ENCODE data around the gene TSEN2.
"Not testable (repeated sequence)": the region's sequence is repeated elsewhere in the genome, so short reads cannot be mapped to it uniquely, and the experiment has no call there.

The TSEN2 gene

DNA sequence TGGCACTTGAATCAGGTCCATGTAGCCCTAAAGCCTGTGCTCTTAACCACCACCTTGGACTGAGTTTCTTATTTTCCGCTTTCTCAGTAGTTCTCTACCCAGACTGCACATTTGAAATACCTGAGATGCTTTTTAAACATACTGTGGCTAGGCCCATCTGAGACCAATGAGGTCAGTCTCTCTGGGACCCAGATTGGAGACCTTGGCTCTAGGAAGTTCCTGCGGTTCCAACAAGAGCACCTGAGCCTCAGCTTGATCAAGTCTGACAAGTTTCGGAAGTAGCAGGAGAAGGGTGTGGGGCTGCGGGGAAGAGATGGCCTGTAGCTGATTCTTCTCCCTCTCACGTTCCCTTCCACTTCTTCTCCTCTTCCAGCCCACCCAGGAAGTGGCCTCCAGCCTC lies 11.5 kb upstream of the TSEN2 start:
- DNase-seq (ENCODE audit: low read depth): no peak

GRCh38 chr3:12473511-12473910 lies 10.8 kb upstream of the TSEN2 start:
- no peak for DNase-seq (ENCODE audit: low read depth)

GRCh38 chr3:12476238-12476897 lies 7.9 kb upstream of the TSEN2 start:
- DNase-seq (ENCODE audit: low read depth): no peak

DNA sequence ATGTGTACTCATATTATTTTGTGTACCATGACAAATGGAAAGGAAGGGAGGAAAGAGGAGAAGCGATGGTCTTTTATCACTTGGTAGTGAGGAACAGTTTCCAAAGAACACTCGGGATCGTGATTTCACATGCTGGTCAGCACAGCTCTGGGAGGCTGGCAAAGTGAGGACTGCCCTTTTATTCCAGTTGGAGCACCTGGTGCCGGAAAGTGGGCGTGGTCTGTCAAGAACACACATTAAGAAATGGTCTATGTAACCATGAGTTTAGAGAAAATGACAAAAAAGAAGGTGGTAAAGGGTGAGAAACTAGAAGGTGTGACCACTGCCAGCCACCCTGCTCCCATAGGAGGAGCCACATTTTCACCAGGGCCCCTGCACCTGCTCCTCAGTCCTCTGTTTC lies 7.0 kb upstream of the TSEN2 start:
- no peak for DNase-seq (ENCODE audit: low read depth)

DNA sequence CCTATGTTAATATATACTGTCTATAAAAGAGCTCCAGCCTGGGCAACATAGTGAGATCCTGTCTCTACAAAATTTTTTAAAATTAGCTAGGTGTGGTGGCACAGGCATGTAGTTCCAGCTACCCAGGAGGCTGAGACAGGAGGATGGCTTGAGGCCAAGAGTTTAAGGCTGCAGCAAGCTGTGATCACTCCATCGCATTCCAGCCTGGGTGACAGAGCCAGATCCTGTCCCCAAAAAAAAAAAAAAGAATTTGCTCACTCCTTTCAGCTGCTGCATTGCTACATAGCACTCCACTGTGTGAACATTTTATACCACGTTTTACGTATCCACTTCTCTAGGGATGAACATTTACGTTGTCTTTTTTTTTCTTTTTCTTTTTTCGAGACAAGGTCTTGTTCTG lies 6.0 kb upstream of the TSEN2 start:
- no peak for DNase-seq (ENCODE audit: low read depth)

DNA sequence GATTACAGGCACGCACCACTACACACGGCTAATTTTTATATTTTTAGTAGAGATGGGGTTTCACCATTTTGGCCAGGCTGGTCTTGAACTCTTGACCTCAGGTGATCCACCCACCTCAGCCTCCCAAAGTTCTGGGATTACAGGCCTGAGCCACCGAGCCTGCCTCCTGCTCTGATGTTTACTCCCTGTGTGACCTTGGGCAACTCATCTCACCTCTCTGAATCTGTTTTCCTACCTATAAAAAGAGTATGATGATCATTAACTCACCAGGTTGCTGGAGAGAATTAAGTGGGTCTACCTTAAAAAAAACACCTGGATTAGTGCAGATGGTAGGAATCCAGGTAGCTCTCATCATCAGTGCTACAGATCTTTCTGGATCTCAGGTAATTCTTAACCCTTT lies 5.1 kb upstream of the TSEN2 start:
- DNase-seq (ENCODE audit: low read depth): not testable (repeated sequence)

DNA sequence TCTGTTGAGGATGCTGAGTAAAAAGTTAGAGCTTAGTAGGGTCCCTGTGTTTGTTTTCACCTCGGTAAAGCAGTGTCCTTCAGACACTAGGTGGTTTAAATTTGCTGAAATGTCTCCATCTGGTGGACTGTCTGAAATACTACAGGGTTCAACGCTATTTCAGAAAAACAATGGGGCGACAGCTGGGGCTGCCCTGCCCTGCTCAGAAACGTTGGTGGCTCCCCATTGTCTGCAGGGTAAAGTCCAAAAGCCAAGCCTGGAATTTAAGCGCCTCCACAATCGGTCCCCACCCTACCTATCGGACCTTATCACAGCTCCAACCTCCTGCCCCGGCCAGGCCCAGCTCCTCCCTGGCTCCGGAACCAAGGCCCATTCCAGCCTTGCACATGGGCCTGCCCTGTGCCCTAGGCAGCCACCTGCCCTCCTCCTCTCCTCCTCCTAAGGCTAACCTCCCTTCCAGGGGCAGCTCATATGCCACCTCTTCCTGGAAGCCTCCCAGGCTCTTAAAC lies 4.3 kb upstream of the TSEN2 start:
- no peak for DNase-seq (ENCODE audit: low read depth)

- no peak for DNase-seq (ENCODE audit: low read depth)
Observed at GRCh38 chr3:12483410-12483809, 870 bp upstream of the TSEN2 start.

- no peak for DNase-seq (ENCODE audit: low read depth)
Observed at GRCh38 chr3:12483872-12484197, 445 bp upstream of the TSEN2 start.

- DNase-seq (ENCODE audit: low read depth): no peak
Observed at GRCh38 chr3:12484983-12485327, 675 bp downstream of the TSEN2 start.

GRCh38 chr3:12486001-12486400 lies 1.7 kb downstream of the TSEN2 start:
- no peak for DNase-seq (ENCODE audit: low read depth)

DNA sequence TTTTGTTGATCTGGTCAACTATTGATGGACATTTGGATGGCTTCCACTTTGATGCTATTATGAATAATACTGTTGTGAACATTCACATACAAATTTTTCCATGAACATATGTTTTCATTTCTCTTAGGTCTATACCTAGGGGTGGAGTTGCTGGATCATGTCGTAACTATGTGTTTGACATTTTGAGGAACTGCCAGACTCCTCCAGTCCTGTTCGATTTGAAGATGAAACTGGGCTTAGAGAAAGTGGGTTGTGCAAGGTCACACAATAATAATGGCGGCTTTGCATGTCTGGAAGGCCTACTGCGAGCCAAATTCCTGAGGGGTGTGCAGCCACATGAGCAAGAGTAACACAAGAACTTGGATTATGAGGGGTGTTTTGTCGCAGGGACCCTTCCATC lies 2.6 kb downstream of the TSEN2 start:
- DNase-seq (ENCODE audit: low read depth): no peak

DNA sequence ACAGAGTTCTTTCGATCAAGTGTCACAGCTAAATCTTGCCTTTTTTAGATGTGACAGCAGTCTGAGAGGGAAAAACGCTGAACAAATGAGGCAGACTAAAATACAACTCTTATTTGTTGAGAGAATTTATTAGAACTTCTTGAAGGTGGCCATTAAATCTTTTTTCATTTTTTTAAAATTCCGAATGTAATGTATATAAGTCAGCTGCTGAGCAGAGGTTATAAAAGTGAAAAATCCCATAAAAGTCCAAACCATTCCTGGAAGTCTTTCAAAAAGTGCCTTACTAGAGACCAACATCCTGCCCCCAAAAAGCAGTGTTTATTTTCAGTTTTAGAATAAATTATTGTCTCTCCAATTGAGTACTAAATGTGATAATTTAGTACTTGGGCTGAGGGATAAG lies 3.1 kb downstream of the TSEN2 start:
- no peak for DNase-seq (ENCODE audit: low read depth)

DNA sequence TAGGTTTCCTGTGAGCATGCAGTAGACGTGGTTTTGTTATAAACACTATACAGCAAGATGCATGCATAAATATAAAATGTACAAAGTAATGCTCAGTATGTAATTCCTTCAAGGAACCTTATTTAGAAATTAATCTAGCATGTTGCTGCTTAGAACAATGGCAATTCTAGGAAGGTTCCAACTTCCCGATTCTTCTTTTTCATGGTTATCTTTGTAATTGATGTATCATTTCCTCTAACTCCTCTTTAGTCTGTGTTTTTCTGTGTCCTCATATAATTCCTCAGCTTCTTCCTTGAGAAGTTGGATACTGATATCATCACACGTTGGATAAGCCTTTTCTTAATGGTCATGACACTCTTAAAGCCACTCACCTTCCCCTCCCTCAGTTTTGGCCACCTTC lies 3.5 kb downstream of the TSEN2 start:
- no peak for DNase-seq (ENCODE audit: low read depth)

DNA sequence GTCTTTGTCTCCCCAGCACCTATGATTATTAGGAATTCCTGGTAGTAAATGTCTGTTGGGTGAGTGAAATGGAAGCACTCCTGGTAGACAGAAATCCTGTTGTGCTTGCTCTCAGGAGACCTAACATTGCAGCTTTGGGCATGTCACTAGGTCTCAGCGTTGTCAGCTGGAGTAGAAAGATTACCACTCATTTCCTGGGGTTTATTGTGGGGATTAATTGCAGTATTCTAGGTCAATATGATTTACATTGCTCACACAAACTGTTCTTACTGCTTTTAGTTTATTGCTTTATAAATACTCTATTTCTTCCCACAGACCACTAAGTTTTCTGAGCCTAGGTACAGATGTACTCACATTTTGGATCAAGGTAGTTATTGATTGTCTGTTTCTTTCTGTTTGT lies 5.1 kb downstream of the TSEN2 start:
- no peak for DNase-seq (ENCODE audit: low read depth)

DNA sequence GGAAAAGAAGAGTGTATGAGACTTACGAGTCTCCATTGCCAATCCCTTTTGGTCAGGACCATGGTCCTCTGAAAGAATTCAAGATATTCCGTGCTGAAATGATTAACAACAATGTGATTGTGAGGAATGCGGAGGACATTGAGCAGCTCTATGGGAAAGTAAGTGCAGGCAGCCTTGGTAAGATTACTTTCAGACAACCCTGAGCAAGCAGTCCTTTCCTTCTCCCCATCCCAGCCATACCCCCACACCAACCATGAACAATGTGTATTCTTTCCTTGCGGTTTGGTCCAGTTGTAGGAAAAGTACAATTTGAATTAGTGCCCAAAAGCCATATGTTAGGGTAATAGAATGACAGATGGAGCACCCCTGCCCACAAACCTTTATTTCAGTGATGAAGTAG lies 5.6 kb downstream of the TSEN2 start:
- no peak for DNase-seq (ENCODE audit: low read depth)

DNA sequence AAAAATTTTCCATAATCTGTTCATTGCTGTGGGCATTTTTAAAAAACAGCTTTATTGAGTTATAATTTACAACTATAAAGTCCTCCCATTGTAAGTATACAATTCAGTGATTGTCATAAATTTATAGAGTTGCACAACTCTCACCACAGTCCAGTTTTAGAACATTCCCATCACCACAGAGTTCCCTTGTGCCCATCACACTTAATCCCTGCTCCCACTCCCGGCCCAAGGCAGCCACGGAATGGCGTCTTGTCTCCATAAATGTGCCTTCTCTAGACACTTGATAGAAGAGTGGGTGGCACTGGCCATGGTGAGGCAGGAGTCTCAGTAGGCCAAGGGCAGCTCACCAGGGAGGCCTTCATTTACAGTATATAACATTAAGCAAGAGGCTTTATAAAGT lies 6.3 kb downstream of the TSEN2 start:
- no peak for DNase-seq (ENCODE audit: low read depth)

- no peak for DNase-seq (ENCODE audit: low read depth)
Observed at GRCh38 chr3:12495749-12496452, 11.6 kb downstream of the TSEN2 start.

DNA sequence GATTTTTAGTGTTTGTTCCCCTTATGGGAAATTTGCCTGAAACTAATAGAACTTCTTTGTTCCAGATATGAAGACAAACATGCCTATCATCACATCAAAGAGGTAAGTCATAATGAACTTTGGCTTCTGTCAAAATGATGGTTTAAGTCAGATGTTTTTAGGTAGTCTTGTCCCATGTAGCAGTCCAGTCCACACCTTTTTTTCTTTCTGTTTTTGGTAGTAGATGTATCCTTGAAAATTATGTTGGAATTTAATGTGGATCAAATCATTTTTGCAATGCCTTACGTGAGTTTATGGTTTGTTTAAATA lies 12.1 kb downstream of the TSEN2 start:
- DNase-seq (ENCODE audit: low read depth): no peak

GRCh38 chr3:12499474-12499873 lies 15.2 kb downstream of the TSEN2 start:
- DNase-seq (ENCODE audit: low read depth): no peak

GRCh38 chr3:12501360-12502020 lies 17.2 kb downstream of the TSEN2 start:
- no peak for DNase-seq (ENCODE audit: low read depth)

DNA sequence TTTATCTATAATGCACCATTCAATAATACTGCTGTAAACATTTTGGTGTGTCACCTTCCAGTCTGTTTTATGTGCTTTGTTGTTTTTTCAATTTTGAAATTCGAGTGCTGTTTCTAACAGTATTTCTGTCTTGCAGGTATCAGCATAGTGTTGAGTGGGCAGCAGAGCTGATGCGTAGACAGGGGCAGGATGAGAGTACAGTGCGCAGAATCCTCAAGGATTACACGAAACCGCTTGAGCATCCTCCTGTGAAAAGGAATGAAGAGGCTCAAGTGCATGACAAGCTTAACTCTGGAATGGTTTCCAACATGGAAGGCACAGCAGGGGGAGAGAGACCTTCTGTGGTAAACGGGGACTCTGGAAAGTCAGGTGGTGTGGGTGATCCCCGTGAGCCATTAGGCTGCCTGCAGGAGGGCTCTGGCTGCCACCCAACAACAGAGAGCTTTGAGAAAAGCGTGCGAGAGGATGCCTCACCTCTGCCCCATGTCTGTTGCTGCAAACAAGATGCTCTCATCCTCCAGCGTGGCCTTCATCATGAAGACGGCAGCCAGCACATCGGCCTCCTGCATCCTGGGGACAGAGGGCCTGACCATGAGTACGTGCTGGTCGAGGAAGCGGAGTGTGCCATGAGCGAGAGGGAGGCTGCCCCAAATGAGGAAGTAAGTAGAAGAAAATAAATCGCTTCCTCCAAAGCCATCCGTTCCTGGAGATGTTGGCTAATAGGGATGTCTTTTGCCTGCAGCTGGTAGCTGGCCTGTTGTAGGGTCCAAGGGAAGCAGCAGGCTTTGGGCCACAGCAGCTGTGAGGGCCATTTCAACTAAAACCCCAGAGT lies 19.1 kb downstream of the TSEN2 start:
- DNase-seq (ENCODE audit: low read depth): no peak

GRCh38 chr3:12506201-12506709 lies 22.0 kb downstream of the TSEN2 start:
- no peak for DNase-seq (ENCODE audit: low read depth)
